ENCODE measurements around the gene DOCK4.

DOCK4 gene

DNA sequence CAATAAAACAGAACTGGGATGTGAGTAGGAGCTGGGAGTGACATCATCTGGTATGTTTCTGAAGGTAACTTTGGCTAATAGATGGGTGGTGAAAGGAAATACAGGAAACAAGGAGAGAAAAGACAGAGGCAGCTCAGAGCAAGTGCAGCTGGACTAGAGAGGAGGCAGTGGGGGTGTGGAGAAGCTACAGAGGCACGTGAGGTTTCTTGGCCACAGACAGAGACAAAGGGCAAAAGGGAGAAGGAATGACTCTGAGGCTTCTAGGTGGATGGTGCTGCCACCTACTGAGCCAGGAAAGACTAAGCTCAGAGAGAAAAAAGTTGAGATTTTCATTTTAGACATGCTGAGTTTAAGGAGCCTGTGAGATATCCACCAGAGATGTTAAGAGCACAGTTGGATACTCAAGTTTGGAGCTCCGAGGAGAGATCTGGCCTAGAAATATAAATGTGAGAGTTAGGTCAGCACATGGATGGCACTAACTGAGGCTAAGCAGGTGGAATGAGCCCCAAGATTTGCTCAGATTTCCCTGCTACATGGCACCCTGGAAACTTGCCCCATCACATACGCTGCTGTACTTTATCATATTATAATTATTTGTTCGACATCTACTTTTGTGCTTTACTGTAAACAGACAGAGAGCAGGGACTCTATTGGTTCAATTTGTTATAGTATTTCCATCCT lies 350.9 kb downstream of the DOCK4 start:
- DNase-seq (ENCODE audit: low read depth): peak; percentile 75

GRCh38 chr7:111853201-111853990 lies 352.8 kb downstream of the DOCK4 start:
- DNase-seq (ENCODE audit: low read depth): peak; percentile 41

- DNase-seq (ENCODE audit: low read depth): no peak
Measured at GRCh38 chr7:111852081-111852480, 354.1 kb downstream of the DOCK4 start.

DNA sequence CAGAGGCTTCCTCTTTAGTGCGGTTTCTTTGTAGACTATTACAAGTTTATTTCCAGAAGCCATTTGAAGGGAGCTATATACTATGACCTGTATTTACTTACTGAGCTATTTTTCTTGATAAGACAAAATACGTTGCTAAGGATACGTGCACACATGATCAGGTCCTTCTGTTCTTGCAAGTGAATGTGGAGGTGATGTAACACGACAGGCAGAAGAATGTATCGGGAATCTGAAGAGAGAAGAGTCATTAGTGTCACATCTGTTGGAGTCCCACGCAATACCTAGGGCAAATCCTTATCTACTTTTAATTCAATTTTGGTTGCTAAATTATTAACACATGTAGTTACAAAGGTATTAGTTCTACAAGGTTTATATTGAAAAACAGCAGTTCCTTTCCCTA lies 359.3 kb downstream of the DOCK4 start:
- no peak for DNase-seq (ENCODE audit: low read depth)

DNA sequence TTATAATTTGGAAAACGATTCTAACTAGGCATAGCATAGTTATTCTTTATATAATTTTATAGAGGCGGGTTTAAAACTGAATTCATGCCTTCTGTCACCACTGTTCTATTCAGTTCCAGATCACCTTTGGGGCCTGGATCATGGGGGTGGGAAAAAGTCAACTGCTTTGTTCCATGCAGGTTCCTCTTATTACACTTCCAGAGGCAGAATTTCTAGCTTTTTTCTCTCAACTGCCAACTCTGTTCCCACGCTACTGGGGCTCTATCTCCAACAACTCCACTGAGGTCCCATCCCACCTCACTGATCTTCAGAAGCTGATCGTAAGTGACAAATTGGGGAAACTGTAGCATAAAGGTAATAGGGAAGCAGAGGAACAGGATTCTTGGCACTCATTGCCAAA lies 360.3 kb downstream of the DOCK4 start:
- DNase-seq (ENCODE audit: low read depth): no peak

DNA sequence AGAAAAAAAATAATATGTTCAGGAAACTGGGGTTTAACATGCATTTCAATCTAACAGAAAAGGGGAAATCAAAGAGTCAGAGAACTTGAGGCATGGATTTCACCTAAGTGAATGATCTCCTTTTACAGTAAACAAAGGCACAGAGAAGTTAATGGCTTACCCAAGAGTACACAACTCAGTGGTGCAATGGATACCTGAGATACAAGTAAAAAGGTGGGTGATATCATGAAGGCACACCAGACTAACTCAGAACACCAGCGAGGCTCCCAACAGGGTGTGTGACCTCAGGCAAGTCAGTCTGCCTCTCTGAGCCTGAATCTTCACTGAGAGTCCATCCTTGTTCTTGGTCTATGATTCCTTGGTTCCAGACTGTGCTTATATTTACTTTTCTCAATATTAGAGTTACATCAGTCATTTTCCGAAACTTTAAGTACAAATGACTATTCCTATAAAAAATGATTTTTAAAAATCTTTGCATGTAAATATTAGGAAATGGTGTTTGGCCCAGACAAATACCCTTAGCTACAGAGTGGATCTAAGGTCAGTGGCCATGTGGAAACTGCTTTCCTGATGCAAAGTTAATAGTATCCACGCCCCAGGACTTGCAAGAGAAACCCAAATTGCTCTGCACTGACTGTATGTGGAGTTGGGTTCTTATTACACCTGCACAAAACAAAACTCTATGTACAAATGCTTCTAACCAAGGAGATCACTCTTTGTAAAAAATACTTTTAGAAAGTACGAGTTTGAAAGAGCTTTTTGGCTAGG lies 361.1 kb downstream of the DOCK4 start:
- DNase-seq (ENCODE audit: low read depth): no peak

DNA sequence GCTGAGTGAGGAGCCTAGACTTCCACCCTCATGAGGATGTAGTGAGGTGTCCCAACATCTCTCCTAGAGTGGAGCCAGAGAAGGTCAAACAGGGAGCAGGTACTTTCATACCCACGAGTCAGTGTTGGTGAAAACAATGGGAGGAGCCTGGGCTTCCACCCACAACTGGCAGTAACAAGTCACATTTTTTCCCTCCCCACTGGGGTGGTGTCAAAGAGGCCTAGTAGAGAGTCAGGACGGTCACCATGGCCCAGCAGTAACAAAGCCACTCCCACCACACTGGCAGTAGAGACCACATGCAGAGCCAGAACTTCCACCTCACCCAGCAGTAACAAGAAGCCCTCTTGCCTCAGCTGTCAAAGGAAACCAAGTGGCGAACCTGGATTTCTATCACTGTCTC lies 363.7 kb downstream of the DOCK4 start:
- no peak for DNase-seq (ENCODE audit: low read depth)

DNA sequence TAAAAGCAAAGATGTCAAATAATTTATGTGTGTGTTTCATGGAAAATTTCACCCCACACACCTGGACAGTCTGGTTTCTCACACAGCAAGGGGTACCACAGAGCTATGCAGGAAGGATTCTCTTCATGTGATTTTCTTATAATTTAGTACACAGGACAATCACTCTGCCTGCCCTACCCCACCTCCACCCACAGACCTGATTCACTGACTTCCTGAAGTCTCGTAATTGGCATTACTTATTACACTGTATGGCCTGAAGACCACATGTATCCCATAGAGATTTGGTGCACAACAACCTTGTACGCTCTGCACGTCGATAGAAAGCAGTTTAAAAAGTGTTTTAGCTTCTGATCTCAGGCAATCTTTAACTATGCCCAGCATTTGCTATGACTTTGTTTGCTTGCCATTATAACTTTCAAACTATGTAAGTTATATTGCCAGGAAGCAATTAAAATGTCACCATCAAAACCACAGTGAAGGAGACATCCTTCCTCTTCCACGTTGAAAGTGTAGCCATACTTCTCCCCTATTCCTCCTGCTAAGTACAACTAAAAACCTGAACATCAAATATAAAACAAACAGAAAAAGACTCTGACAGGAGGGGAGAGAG lies 364.5 kb downstream of the DOCK4 start:
- DNase-seq (ENCODE audit: low read depth): peak; percentile 66

DNA sequence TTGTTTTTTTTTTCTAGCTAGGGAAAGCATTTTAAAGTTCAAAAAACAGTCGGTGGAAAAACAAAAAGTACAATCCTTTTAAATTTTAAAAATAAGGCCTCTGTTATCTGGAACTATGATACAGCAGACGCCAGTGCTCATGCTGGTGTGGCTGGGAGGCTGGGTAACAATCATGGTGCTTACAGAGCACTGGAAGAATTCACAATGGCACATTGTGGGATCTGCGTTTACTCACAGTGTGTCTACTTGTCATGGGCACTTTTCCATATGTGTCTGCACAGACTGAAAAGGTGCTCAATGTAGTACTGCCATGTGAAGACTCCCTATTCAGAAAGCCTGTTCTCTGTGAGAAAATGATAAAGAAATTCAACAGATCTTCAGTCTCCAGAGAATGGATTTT lies 365.7 kb downstream of the DOCK4 start:
- DNase-seq (ENCODE audit: low read depth): no peak

DNA sequence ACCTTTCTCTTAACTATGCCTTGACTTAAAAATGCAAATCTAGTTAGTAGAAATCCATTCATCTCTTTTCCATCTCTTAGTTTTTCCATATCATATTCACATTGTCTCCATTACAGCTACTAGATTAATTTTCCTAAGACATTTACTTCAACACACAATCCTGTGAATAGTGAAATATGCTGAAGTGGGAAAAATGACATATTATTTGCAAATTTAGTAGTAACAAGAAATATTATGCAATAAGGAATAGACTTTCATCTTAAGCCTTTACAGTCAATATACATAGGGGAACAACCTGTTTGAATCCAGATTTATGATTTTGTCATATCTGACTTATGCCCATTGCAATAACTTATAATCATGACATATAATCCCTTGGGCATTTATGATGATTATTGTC lies 366.9 kb downstream of the DOCK4 start:
- no peak for DNase-seq (ENCODE audit: low read depth)

DNA sequence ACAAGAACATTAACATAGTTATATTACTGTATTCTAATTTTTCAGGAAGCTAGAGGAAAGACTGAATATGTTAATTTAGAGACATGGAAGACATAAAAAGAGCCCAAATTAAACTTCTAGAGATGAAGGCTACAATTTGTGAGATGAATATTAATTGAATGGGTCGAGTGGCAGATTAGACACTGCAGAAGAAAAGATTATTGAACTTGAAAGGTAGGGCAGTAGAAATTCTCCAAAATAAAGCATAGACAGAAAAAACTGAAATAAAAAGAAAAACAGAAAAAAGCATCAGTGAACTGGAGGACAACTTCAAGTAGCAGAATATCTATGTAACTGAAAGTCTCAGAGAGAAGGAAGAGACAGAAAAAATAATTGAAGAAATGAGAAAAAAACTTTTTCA lies 369.6 kb downstream of the DOCK4 start:
- DNase-seq (ENCODE audit: low read depth): no peak

DNA sequence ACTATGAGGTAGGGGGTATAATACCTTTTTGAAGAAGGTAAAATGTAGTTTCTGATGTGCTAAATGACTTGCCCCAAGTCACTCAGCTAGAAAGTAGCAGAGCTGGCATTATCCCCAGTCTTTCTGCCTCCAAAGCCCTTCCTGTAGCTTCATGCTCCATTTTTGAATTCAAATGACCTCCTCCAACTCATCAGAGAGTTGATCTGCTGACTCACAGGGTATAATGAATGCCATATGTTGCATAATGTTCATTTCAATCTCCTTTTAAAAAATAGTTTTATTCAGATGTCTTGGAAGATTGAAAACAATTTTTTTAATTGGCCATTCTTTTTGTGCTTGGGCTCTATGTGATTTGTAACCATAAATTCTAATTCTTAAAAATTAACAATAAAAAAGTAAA lies 371.1 kb downstream of the DOCK4 start:
- DNase-seq (ENCODE audit: low read depth): peak; percentile 92

DNA sequence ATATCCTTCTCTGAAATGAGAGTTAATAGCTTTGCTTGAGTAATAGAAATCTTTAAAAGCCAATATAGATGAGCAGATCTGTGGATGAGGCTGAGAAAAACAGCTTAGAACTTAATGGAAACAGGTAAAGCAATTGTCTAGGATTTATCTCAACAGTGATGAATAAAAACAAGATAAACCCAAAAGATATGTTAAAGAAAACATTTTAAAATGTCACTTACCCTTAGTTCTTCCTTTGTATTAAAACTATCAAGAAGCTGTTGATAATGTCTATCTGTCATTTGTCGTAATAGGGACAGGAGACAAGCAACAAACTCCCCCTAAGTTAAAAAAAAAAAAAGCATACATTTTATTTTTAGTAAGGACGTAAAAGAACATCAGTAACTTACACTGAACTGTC lies 371.8 kb downstream of the DOCK4 start:
- no peak for DNase-seq (ENCODE audit: low read depth)

DNA sequence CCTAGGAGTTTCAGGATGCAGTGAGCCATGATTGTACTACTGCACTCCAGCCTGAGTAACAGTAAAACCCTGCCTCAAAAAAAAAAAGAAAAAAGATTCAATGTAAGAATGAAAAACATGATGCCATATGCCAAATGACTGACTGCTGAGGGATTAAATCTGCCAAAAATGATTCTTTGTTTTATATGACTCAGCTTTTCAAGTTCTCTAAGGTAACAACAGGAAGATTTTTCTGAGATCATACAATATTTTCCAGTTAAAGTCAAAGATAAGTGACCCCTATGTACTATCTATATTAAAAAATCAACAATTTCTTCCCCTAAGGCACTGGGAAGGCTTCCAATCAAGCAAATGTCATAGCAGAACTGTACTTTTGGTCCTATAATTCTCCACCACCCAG lies 372.7 kb downstream of the DOCK4 start:
- DNase-seq (ENCODE audit: low read depth): peak; percentile 41

DNA sequence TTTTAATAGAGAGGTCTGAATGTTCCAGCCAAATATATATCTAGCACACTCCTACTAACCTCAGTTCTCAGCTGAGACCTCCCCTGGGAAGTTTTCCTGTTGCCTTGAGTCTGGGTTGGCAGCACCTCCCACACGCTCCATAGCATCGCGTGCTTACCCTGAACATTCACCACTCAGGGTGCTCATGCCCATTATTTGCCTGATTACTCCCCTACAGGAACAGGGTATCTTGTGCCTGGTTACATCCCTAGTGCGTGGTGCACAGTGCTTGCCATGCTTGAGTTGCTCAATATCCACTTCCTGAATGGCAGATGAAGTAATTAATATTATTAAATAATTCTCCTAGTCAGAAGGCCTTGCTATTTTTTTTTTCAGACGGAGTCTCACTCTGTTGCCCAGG lies 374.0 kb downstream of the DOCK4 start:
- no peak for DNase-seq (ENCODE audit: low read depth)

- no peak for DNase-seq (ENCODE audit: low read depth)
Measured at GRCh38 chr7:111829221-111829620, 377.0 kb downstream of the DOCK4 start.

DNA sequence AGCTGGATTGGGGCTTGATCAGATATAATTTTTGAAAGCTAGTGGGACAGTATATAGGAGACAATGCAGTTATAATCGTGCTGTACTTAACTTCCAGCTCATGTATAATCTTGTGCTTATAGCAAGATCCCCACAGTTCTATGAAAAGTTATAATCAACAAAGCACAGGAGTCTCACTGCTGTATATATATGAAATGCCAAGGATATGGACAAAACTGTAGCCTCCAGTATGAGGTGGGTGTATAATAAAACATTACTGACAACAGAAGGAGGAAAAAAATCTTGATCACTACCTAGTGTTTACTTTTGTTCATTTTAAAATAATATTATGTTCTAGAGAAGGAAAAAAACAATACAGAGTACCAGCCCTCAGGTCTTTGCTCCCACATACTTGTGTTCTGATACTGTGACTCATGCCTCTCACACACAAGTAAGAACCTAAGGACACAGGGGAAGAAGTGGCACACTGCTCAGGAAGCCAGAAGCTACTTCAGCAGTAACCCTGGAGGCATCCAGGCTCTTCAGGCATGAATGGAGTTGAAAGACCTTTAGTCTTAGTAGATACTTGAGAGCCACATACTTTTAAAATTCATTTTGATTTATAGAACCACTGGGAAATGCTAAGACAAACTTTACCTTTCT lies 378.2 kb downstream of the DOCK4 start:
- DNase-seq (ENCODE audit: low read depth): peak; percentile 62

GRCh38 chr7:111825046-111825445 lies 381.2 kb downstream of the DOCK4 start:
- no peak for DNase-seq (ENCODE audit: low read depth)

DNA sequence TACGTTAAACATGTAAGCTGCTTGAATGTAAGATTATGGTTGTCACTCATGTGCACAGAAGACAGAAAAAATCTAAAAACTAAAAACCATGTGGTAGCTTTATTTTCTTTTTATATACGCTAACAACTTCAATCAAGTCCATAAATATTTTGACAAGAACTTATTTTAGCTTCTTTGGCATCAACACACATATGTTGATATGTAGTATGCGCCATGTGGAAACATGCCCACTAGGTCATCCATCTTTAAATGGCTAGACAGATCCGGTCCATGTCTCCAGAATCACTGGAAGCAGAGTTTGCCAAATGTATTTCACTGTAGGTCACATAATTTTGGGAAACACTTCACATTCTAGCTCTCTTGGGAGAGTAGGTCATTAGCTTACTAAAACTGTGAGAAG lies 382.4 kb downstream of the DOCK4 start:
- no peak for DNase-seq (ENCODE audit: low read depth)

GRCh38 chr7:111821046-111821445 lies 385.2 kb downstream of the DOCK4 start:
- no peak for DNase-seq (ENCODE audit: low read depth)

GRCh38 chr7:111820621-111821020 lies 385.6 kb downstream of the DOCK4 start:
- DNase-seq (ENCODE audit: low read depth): no peak

DNA sequence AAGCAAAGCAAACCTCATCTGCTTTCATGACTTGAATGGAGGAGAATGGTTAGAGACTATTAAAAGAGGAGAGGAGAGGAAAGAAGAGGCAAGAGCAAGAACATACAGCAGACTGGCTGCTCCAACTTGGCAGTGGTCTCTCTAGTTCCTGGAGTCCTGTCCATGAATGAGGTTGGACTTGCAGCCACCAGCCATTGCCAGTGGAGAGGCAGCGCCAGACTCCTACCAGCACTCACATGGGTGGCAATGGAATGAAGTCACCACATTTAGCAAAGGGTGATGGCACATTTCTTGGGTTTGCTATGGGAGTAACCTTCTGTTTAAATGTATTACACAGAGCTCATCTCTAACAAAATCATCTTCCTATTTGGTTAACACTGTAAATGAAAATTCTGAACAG lies 386.1 kb downstream of the DOCK4 start:
- DNase-seq (ENCODE audit: low read depth): no peak
